Posterior vena cava (tissue), 2 donors: Measurements from ENCODE around the gene PCYOX1L. TPM values are rescaled to one million over a fixed set of nuclear protein-coding genes. Genes with fewer than 3 reads are reported as not detected.

Experiments used
- DNase-seq: peaks from one replicate; pipeline ENCODE4 v3.0.0-alpha.2; 2020; ENCODE audit warnings: low spot score
- intact Hi-C, 2 donors: fragments of 100-400 bp; cut with DNase I; formaldehyde crosslinking; loops; one replicate each; pipeline versions ENCODE4 v1.14.1 to v1.14.2; 2022 to 2023
- total RNA-seq, 2 donors: library from RNA; stranded (reverse); fragmentation: NEBNext Ultra II Directional; extraction: Animal tissue kit (Norgen Biotek cat#: 25700); gene quantifications; one replicate each; pipeline ENCODE4 v1.2.1, GENCODE V29; 2021
- donor health status: DM: yes; HTN: yes; CAD: no.
- donor health status: DM: yes; HTN: yes; CAD: no.

Gene PCYOX1L
- total RNA-seq, 2 donors from 2014 or later: 3.1 to 5.6 TPM

DNA sequence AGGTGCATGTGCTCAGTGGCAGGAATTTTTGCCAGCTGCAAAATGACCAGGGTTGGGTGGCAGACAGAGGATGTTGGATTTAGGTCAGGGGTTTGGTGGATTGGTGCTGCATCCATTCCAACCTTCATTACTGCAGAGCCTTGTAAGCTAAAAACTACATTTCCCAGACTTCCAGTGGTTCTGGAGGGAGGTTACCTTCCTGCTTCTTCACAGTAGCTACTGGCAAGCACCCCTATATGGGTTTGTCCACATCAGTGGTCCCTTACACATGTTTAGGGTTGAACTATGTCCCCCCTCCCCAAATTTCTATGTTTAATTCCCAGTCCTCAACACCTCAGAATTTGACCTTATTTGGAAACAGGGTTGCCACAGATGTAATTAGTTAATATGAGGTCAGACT lies 41.9 kb downstream of the PCYOX1L start:
- intact Hi-C loops: no loop called here
- no peak for DNase-seq

- intact Hi-C loops: no loop called here
- DNase-seq: peak; percentile 65
Measured at GRCh38 chr5:149400304-149400703, 42.5 kb downstream of the PCYOX1L start.

DNA sequence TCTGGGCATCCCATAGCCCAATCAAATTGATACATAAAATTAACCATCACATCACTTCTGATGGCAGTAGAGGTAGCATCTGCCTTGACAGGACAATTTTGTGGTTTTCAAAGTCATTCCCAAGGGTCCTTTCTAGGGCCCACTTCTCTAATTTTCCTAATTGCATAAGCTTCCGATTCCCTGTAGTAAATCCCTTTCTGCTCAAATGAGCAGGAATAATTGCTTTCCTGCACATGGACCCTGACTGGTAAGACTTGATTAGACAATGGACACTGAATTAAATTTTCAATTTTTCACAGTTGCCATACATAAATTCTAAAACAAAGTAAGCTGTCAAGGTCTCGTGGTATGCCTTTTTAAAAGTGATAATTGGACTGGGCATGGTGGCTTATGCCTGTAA lies 43.2 kb downstream of the PCYOX1L start:
- intact Hi-C loops: no loop called here
- DNase-seq: no peak

- DNase-seq: no peak
- intact Hi-C loops: loop anchor here in 1 of 2 donors (2.0 kb wide), 1 partner anchor 15 kb away; no protein-coding TSS in a partner anchor
Measured at GRCh38 chr5:149402291-149402690, 44.4 kb downstream of the PCYOX1L start.

DNA sequence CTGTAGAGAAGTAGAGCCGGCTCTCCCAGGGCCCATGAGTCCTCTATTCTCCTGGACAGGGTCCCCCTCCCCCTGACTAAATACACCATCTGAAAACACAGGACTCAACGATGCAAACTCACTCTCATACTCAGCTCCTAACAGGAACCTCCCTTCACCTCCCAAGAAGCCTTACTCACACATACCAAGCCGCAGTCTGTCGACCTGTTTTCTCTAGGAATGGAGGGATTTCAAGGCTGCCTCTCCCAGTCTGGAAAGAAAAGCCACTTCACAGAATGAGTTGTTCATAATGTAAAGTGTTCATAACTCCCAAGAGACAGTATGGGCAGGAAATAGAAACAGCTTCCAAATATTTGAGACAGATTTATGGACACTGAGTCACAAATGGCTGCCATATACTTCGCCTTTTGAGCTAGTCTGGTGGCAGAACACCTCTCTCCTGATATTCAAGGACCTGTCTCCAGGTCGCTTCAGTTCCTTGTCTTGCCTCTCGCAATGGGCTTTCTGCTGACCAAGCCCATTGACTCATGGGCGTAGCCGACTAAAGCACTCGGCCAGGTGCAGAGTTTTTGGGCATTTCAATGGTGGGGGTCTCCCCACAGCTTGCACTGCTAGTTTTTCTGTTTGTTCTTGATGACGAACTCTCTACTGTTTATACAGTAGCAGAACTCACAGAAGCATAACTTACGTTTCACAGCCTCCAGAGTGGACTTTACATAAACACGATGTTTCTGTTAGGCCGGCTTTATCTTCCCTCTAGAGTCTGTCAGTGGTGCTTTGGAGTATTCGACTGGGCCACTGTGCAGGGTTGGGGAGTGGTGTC lies 46.3 kb downstream of the PCYOX1L start:
- intact Hi-C loops: loop anchor here in 1 of 2 donors (2.0 kb wide), 1 partner anchor 17 kb away; no protein-coding TSS in a partner anchor

GRCh38 chr5:149404746-149405549 lies 47.1 kb downstream of the PCYOX1L start:
- peak; percentile 75 for DNase-seq
- intact Hi-C loops: loop anchor here in 1 of 2 donors (5.0 kb wide), 1 partner anchor 33 kb away; no protein-coding TSS in a partner anchor

More for the DNA sequence above, 46.3 kb downstream of the PCYOX1L start:
- peak; percentile 3 for DNase-seq

GRCh38 chr5:149405550-149406202 lies 47.8 kb downstream of the PCYOX1L start:
- intact Hi-C loops: loop anchor here in 1 of 2 donors (5.0 kb wide), 1 partner anchor 33 kb away; no protein-coding TSS in a partner anchor
- DNase-seq: peak; percentile 81

- intact Hi-C loops: loop anchor here in 1 of 2 donors (5.0 kb wide), 1 partner anchor 34 kb away; no protein-coding TSS in a partner anchor
- DNase-seq: peak; percentile 93
Measured at GRCh38 chr5:149406203-149406978, 48.5 kb downstream of the PCYOX1L start.

DNA sequence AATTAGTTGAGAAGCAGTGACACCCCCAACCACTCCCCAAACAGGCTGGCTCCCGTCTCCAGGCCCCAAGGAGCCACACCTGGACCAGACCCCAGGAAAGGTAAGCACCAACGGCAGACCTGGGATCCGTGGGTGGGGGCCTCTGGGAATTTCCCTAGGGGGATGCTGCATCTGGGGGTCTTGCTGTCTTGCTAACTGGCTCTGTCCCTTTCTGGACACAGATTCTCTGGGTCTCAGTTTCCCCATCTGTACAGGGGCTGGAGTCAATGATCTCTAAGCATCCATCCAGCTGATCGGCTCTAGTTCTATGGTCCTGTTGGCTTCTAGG lies 49.1 kb downstream of the PCYOX1L start:
- no peak for DNase-seq
- intact Hi-C loops: loop anchor here in 1 of 2 donors (5.0 kb wide), 1 partner anchor 35 kb away; no protein-coding TSS in a partner anchor

GRCh38 chr5:149407323-149408251 lies 49.7 kb downstream of the PCYOX1L start:
- DNase-seq: peak; percentile 64
- intact Hi-C loops: loop anchor here in 1 of 2 donors (5.0 kb wide), 1 partner anchor 35 kb away; no protein-coding TSS in a partner anchor

- peak; percentile 62 for DNase-seq
- intact Hi-C loops: loop anchor here in 1 of 2 donors (5.0 kb wide), 1 partner anchor 36 kb away; no protein-coding TSS in a partner anchor
Measured at GRCh38 chr5:149408252-149409099, 50.6 kb downstream of the PCYOX1L start.

DNA sequence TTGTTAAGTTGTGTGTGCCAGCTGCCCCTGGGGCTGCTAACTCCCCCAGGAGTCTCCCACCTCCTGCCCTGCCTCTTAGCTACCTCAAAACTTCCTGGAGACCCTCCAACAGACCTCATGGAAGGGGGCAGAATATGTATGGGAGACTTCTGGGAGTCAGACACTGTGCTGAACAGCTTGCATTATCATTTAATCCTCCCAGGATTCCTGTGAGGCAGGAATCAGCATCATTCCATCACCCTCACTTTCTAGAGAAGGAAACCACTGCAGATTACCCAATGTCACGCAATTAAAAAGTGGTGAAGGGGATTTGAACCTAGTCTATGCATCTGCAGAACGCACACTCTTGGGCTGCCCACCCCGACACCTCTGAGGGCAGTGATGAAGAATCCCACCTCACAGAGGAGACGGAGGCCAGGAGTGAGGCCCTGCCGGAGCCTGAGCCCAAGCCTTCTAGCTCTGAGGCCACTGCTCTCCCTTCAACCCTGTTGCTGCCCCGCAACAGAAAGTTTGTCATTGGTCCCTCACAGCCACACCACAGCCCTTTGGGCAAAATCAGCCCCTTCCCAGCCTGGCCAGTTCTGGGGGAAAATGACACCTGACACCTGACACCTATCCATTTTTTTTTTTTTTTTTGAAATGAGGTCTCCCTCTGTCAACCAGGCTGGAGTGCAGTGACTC lies 51.6 kb downstream of the PCYOX1L start:
- intact Hi-C loops: loop anchor here in 1 of 2 donors (5.0 kb wide), 1 partner anchor 37 kb away; no protein-coding TSS in a partner anchor
- DNase-seq: peak; percentile 20

GRCh38 chr5:149410071-149410470 lies 52.2 kb downstream of the PCYOX1L start:
- DNase-seq: no peak

GRCh38 chr5:149410721-149411432 lies 53.0 kb downstream of the PCYOX1L start:
- DNase-seq: no peak
- intact Hi-C loops: no loop called here

More at GRCh38 chr5:149410071-149410470, 52.2 kb downstream of the PCYOX1L start:
- intact Hi-C loops: no loop called here
